HG03108 (cell line): Measurements from ENCODE around the gene OTP.
"Not testable (repeated sequence)": the region's sequence is repeated elsewhere in the genome, so short reads cannot be mapped to it uniquely, and the experiment has no call there.

Experiments
- ATAC-seq: cut with Tn5 transposase; IDR thresholded peaks from one replicate; pipeline ENCODE4 v1.9.1; 2021; ENCODE audit warnings: moderate library complexity; ENCODE audit not compliant: unreplicated experiment

The OTP gene

GRCh38 chr5:77616920-77617319 lies 21.6 kb downstream of the OTP start:
- no peak for ATAC-seq

GRCh38 chr5:77608927-77609326 lies 29.6 kb downstream of the OTP start:
- not testable (repeated sequence) for ATAC-seq

- ATAC-seq = no peak
These were observed 31.2 kb downstream of the OTP start for GRCh38 chr5:77607324-77607723.

GRCh38 chr5:77606279-77606678 lies 32.2 kb downstream of the OTP start:
- ATAC-seq = no peak

GRCh38 chr5:77599679-77600078 lies 38.8 kb downstream of the OTP start:
- ATAC-seq = no peak

GRCh38 chr5:77590347-77590746 lies 48.2 kb downstream of the OTP start:
- ATAC-seq = peak; percentile 50

GRCh38 chr5:77588175-77588574 lies 50.3 kb downstream of the OTP start:
- no peak for ATAC-seq

- ATAC-seq = no peak
These were observed 52.4 kb downstream of the OTP start for GRCh38 chr5:77586101-77586500.

GRCh38 chr5:77582143-77582542 lies 56.4 kb downstream of the OTP start:
- ATAC-seq = not testable (repeated sequence)
